Smooth muscle cell (in vitro differentiated cells): ENCODE data around the gene CFAP77. TPM values are rescaled to one million over a fixed set of nuclear protein-coding genes. Genes with fewer than 3 reads are reported as not detected.

Experiments used
- DNase-seq: peaks from one replicate; lab custom pipeline; 2025; ENCODE audit not compliant: unreplicated experiment; lab: John Stamatoyannopoulos, UW
- H2AFZ ChIP-seq: fragments of 200-600 bp; sonication (generic); 2 replicates; pipeline ENCODE4 v1.6.0; 2016; ENCODE audit warnings: antibody characterized with exemption, low read depth, mild to moderate bottlenecking
- H3F3A ChIP-seq: fragments of 200-600 bp; sonication (generic); 2 replicates; pipeline ENCODE4 v1.6.0; 2017; ENCODE audit warnings: antibody characterized with exemption, low read depth
- H3K27ac ChIP-seq: fragments of 200-600 bp; sonication (generic); 2 replicates; pipeline ENCODE4 v1.5.1; 2016; ENCODE audit warnings: low read depth, mild to moderate bottlenecking
- H3K27me3 ChIP-seq: fragments of 200-600 bp; sonication (generic); 2 replicates; pipeline ENCODE4 v1.6.1; 2016; ENCODE audit warnings: low read depth, mild to moderate bottlenecking
- H3K36me3 ChIP-seq: fragments of 200-600 bp; sonication (generic); 2 replicates; pipeline ENCODE4 v1.5.1; 2016; ENCODE audit warnings: low read depth
- H3K4me1 ChIP-seq: fragments of 200-600 bp; sonication (generic); 2 replicates; pipeline ENCODE4 v1.5.1; 2016; ENCODE audit warnings: low read depth
- H3K4me2 ChIP-seq: fragments of 200-600 bp; sonication (generic); 2 replicates; pipeline ENCODE4 v1.6.0; 2016; ENCODE audit warnings: mild to moderate bottlenecking
- H3K4me3 ChIP-seq: fragments of 200-600 bp; sonication (generic); 2 replicates; pipeline ENCODE4 v1.5.1; 2016; ENCODE audit warnings: mild to moderate bottlenecking
- H3K79me2 ChIP-seq: fragments of 200-600 bp; sonication (generic); 2 replicates; pipeline ENCODE4 v1.6.0; 2016; ENCODE audit warnings: low read depth, mild to moderate bottlenecking
- H3K9ac ChIP-seq: fragments of 200-600 bp; sonication (generic); 2 replicates; pipeline ENCODE4 v1.6.0; 2016; ENCODE audit warnings: low read depth
- H3K9me3 ChIP-seq: fragments of 200-600 bp; sonication (generic); replicated peaks from 2 replicates; pipeline ENCODE4 v1.5.1; 2016; ENCODE audit warnings: low read depth
- H4K20me1 ChIP-seq: fragments of 200-600 bp; sonication (generic); 2 replicates; pipeline ENCODE4 v1.6.0; 2016; ENCODE audit warnings: low read depth
- CTCF ChIP-seq: fragments of 200-600 bp; sonication (generic); IDR thresholded peaks from 2 replicates; pipeline ENCODE4 v1.5.1; 2017; ENCODE audit warnings: borderline replicate concordance, mild to moderate bottlenecking, antibody characterized with exemption; ENCODE audit not compliant: insufficient read depth, poor library complexity, severe bottlenecking
- WGBS: methylation state at CpG from one replicate; pipeline ENCODE4 v1.1.7; 2016; ENCODE audit warnings: low lambda C conversion rate; 5-methylcytosine and 5-hydroxymethylcytosine counted together
- polyA plus RNA-seq: library from polyadenylated mRNA; unstranded; fragments of >200 nt; fragmentation: Nextera tagmentation; extraction: Ambion mirVana; gene quantifications from 2 replicates; pipeline ENCODE4 v1.2.1, GENCODE V29; 2016
- total RNA-seq: library from RNA; depleted of rRNA; stranded (reverse); fragments of >200 nt; gene quantifications from 2 replicates; pipeline ENCODE4 v1.2.3, GENCODE V29; 2014

CFAP77 gene
- total and polyA plus RNA-seq, 2 experiments from 2014 or later, result 0.31 TPM; not detected in 1

DNA sequence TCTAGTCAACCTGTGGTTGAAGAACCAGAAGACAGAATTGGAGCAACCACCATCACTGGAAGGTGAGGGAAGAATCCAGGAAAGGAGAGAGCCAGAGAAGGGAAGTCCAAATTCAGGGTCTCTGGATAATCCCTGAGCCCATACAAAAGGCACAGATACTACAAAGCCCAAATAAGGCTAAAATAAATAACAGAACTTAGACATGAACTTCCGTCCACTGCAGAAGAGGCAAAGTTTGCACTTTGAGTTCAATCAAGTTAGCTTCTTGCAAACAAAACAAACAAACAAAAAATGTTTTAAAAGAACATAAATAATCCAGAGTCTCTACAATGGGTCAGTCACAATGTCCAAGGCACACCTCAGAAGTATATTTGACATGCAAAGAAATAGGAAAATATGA lies 21.0 kb downstream of the CFAP77 start:
- no peak overlapping the region for H3K9ac ChIP-seq
- H3K4me2 ChIP-seq, result no peak overlapping the region
- no peak for TF ChIP-seq CTCF
- no peak for DNase-seq
- no peak overlapping the region for H2AFZ ChIP-seq
- H3K36me3 ChIP-seq, result no peaks in the 10 kb centered on the region
- H3F3A ChIP-seq, result no peaks in the 10 kb centered on the region
- no peaks in the 10 kb centered on the region for H4K20me1 ChIP-seq
- no peaks in the 10 kb centered on the region for H3K9me3 ChIP-seq
- peaks cover 17% of the 10 kb centered on the region for H3K27me3 ChIP-seq
- no peaks in the 10 kb centered on the region for H3K79me2 ChIP-seq
- H3K27ac ChIP-seq, result no peak overlapping the region
- WGBS, result 90% methylated on average over 1 of the region's 1 CpG
- H3K4me3 ChIP-seq, result no peak overlapping the region
- H3K4me1 ChIP-seq, result peaks cover 16% of the 10 kb centered on the region

DNA sequence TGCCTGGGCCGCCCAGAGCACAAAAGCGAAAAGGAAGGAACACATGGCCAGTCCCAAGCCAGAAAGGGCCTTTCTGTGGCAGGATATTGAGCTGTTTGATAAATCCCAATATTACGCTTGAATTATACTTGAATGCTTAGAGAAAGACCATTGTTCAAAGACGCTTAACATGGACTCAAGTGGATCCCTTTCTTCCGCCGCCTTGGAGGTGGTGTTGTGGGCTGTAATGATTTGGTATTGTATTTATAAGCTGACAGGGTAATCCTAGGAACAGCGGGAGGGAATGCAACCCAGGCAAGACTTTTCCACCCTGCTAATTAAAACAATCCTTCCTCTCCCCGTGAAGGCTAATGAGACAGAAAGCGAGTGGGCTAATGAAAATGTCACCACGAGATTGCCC lies 24.9 kb downstream of the CFAP77 start:
- H3K4me2 ChIP-seq, result no peak overlapping the region
- H3K27me3 ChIP-seq, result peaks cover 12% of the 10 kb centered on the region
- H3K4me3 ChIP-seq, result no peak overlapping the region
- H3K27ac ChIP-seq, result no peak overlapping the region
- TF ChIP-seq CTCF, result no peak
- no peak for DNase-seq
- no peaks in the 10 kb centered on the region for H3K79me2 ChIP-seq
- H3K36me3 ChIP-seq, result no peaks in the 10 kb centered on the region
- H2AFZ ChIP-seq, result no peak overlapping the region
- WGBS, result 80% methylated on average over 10 of the region's 10 CpGs
- H4K20me1 ChIP-seq, result no peaks in the 10 kb centered on the region
- H3F3A ChIP-seq, result no peaks in the 10 kb centered on the region
- no peaks in the 10 kb centered on the region for H3K9me3 ChIP-seq
- peaks cover 5% of the 10 kb centered on the region for H3K4me1 ChIP-seq
- no peak overlapping the region for H3K9ac ChIP-seq

DNA sequence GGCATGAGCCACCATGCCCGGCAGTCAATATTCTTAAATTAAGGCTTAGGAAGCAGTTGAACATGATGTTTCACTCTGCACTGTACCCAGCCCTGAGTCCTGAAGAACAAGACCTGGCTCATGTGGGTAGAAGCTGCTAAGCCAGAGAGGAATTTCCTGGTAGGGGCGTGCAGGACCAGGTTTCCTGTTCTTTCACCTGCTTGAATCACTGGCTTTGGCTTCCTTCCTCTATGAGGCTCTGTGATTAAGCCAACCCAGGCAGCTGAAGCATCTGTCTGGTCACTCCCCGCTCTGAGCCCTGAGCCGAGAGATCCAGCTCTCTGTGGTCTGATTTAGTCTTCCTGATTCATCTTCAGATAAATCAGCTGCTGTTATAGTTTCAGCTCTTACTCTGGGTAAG lies 29.1 kb downstream of the CFAP77 start:
- H3K4me1 ChIP-seq, result peaks cover 10% of the 10 kb centered on the region
- no peaks in the 10 kb centered on the region for H3F3A ChIP-seq
- DNase-seq, result no peak
- TF ChIP-seq CTCF, result no peak
- WGBS, result 83% methylated on average over 4 of the region's 4 CpGs
- no peak overlapping the region for H3K4me3 ChIP-seq
- H3K36me3 ChIP-seq, result no peaks in the 10 kb centered on the region
- H3K27ac ChIP-seq, result no peak overlapping the region
- no peak overlapping the region for H3K4me2 ChIP-seq
- H3K27me3 ChIP-seq, result peaks cover 22% of the 10 kb centered on the region
- no peak overlapping the region for H3K9ac ChIP-seq
- H2AFZ ChIP-seq, result no peak overlapping the region
- no peaks in the 10 kb centered on the region for H3K9me3 ChIP-seq
- no peaks in the 10 kb centered on the region for H3K79me2 ChIP-seq
- H4K20me1 ChIP-seq, result no peaks in the 10 kb centered on the region

DNA sequence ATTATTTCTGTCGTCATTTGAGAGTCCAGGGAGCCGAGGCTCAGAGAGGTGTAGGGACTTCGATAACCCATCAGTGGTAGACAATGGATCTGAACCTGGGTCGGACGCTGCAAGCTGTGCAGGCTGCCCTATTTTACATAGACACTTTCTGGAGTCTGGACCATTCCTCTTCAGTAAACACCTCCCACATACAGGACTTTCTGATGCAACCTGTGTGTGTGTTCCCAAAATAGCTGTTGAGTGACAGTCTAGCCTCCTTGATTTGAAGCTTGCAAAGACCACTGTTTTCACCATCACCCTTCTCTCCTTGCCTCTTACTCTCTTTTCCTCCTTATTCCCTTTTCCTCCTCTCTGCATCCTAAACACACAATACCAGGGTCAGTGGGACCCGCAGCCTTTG lies 30.7 kb downstream of the CFAP77 start:
- 87% methylated on average over 6 of the region's 6 CpGs for whole genome bisulfite sequencing
- no peaks in the 10 kb centered on the region for H4K20me1 ChIP-seq
- no peak overlapping the region for H3K9ac ChIP-seq

More for the DNA sequence above, 30.7 kb downstream of the CFAP77 start:
- no peaks in the 10 kb centered on the region for H3K9me3 ChIP-seq
- no peaks in the 10 kb centered on the region for H3K36me3 ChIP-seq
- H3K4me2 ChIP-seq, result no peak overlapping the region
- no peaks in the 10 kb centered on the region for H3K79me2 ChIP-seq
- TF ChIP-seq CTCF, result no peak
- no peak overlapping the region for H3K4me3 ChIP-seq
- peaks cover 6% of the 10 kb centered on the region for H3K4me1 ChIP-seq
- no peak overlapping the region for H3K27ac ChIP-seq
- H3F3A ChIP-seq, result no peaks in the 10 kb centered on the region
- no peak for DNase-seq
- no peak overlapping the region for H2AFZ ChIP-seq
- peaks cover 22% of the 10 kb centered on the region for H3K27me3 ChIP-seq
